Mesodermal cell (in vitro differentiated cells): ENCODE measurements around the gene KLC3.

Source experiments
- H3K27ac ChIP-seq: 2 replicates; pipeline ENCODE4 v1.7.0; 2013; ENCODE audit warnings: mild to moderate bottlenecking, low read depth, low read length, moderate library complexity; ENCODE audit not compliant: severe bottlenecking
- H3K36me3 ChIP-seq: 2 replicates; pipeline ENCODE4 v1.7.1; 2013; ENCODE audit warnings: mild to moderate bottlenecking, low read length, moderate library complexity; ENCODE audit not compliant: control insufficient read depth, insufficient read depth
- H3K4me1 ChIP-seq: one replicate; pipeline ENCODE4 v1.7.1; 2013; ENCODE audit warnings: mild to moderate bottlenecking, low read length; ENCODE audit not compliant: insufficient read depth, control insufficient read depth, poor library complexity, severe bottlenecking
- H3K4me3 ChIP-seq: 2 replicates; pipeline ENCODE4 v1.7.0; 2013; ENCODE audit warnings: low read length, control low read depth, mild to moderate bottlenecking; ENCODE audit not compliant: insufficient read depth, poor library complexity, severe bottlenecking; ENCODE audit errors: extremely low read depth
- H3K9me3 ChIP-seq: 2 replicates; pipeline ENCODE4 v1.7.1; 2013; ENCODE audit warnings: mild to moderate bottlenecking, low read length, moderate library complexity; ENCODE audit not compliant: control insufficient read depth
- WGBS, 2 experiments: methylation state at CpG; one replicate each; pipeline ENCODE4 v1.1.5; 2013; ENCODE audit warnings: missing lambda C conversion rate in 2 of 2; ENCODE audit not compliant: insufficient coverage in 2 of 2; 5-methylcytosine and 5-hydroxymethylcytosine counted together

The KLC3 gene

DNA sequence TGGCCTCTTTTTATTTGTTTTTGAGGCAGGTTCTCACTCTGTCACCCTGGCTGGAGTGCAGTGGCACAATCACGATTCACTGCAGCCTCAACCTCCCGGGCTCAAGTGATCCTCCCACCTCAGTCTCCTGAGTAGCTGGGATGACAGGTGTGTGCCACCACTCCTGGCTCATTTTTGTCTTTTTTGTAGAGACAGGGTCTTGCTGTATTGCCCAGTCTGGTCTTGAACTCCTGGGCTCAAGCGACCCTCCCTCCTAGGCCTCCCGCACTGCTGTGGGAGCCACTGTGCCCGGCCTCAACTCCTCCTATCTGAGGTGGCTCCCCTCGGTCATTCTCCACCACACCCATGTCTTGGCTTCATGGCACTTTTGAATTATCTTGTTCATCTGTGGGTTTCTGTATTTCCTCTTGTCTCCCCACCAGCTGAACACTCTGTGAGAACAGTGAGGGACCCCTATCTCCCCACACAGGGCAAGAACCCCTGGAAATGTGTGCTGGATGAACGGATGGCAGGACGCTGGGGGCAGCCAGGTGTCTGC is 25.8 kb upstream of the KLC3 start:
- Histone ChIP-seq H3K4me3 (no peak overlapping the region), H3K4me1 (no peaks in the 10 kb centered on the region), H3K36me3 (no peaks in the 10 kb centered on the region), H3K9me3 (no peaks in the 10 kb centered on the region), H3K27ac (no peak overlapping the region)
- WGBS, 2 experiments = 80 to 84% methylated on average over 5 to 8 of the region's 8 CpGs

DNA sequence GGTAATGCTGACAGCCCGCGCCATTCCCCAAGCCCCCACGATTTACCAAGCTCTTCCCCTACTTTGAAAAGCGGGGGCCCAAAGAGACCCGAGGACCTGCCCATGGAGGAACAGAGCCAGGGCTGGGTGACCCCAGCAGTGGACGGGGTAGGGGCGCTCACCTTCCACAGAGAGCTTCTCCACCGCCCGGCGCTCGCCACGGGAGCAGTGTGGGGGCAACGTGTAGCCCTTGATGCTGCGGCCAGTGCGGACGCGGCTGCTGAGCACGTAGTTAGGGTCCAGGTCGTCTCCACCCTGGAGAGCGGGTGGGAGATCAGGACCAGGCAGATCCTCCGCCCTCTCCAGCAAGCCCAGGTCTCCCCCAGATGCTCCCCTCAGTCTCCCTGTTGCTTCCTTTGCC is 25.2 kb upstream of the KLC3 start:
- no peaks in the 10 kb centered on the region for H3K9me3 ChIP-seq
- H3K36me3 ChIP-seq = no peaks in the 10 kb centered on the region
- H3K27ac ChIP-seq = no peak overlapping the region
- no peak overlapping the region for H3K4me3 ChIP-seq
- no peaks in the 10 kb centered on the region for H3K4me1 ChIP-seq
- WGBS, 2 experiments = 78 to 84% methylated on average over 17 to 21 of the region's 21 CpGs

DNA sequence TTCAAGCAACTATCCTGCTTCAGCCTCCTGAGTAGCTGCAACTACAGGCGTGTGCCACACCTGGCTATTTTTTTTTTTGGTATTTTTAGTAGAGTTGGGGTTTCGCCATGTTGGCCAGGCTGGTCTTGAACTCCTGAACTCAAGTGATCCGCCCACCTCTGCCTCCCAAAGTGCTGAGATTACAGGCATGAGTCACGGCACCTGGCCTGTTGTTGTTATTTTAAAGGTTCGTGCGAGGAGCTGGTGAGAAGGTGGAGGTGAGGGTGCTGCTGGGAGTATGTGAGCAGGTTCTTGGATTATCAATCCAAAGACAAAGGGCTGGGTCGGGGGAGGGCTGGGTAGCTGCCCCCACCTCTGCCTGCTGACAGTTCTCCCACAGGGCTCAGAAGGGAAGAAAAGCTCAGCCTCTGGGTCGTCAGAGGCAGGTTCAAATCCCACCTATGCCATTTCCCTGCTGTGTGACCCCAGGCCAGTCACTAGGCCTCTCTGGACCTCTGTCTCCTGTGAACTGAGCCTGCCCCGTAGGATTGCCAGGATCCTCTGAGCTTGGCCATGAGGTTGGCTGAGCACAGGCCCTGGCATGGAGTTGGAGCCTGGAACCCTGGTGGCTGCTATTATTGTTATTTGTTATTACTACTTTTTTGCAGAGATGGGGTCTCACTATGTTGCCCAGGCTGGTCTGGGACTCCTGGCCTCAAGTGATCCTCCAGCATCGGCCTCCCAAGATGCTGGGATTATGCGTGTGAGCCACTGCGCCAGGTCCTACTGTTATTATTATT is 19.4 kb upstream of the KLC3 start:
- H3K9me3 ChIP-seq = no peaks in the 10 kb centered on the region
- peaks cover 10% of the 10 kb centered on the region for H3K4me1 ChIP-seq
- no peaks in the 10 kb centered on the region for H3K36me3 ChIP-seq
- 90 to 92% methylated on average over 4 to 11 of the region's 12 CpGs for WGBS, 2 experiments
- no peak overlapping the region for H3K4me3 ChIP-seq
- H3K27ac ChIP-seq = no peak overlapping the region

DNA sequence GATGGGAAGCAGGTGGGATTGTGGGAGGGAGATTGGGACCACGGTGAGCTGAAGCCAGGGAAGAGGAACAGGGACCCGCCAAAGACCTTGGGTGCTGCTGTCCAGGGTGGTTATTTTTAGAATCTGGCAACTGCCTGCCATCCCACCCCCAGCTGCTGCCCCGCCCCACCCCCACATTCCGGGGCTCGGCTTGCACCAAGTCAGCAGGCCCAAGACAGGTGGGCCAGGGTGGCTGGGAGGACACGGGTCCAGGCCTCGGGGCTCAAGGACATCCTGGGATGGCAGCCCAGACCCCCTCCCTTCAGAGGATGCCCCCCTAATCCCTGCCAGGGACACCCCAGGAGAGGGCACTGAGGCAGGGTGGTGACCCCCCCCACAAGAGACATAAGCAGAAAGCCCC is 18.7 kb upstream of the KLC3 start:
- WGBS, 2 experiments = 83 to 100% methylated on average over 1 to 2 of the region's 7 CpGs
- Histone ChIP-seq H3K4me1 (peaks cover 10% of the 10 kb centered on the region), H3K9me3 (no peaks in the 10 kb centered on the region), H3K27ac (no peak overlapping the region), H3K4me3 (no peak overlapping the region), H3K36me3 (no peaks in the 10 kb centered on the region)

DNA sequence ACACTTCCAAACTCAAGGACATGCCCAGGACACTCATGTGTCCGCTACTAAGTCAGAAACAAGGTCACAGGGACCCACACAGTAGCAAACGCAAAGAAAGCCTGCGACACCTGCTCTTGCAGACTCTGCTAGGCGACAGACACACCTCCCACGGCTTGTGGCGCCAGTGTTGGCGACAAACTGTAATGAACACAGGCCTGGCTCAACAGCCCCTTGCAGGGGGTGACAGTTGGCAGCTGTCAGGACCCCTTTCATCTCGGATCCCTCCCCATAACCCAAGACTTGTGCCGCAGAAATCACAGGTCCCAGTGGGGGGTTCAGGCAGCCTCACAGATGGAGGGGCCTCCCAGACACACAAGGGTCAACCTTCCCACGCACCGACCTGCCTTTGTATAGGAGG is 18.2 kb upstream of the KLC3 start:
- WGBS, 2 experiments = 55 to 58% methylated on average over 8 to 9 of the region's 11 CpGs
- H3K4me3 ChIP-seq = no peak overlapping the region
- no peaks in the 10 kb centered on the region for H3K9me3 ChIP-seq
- peaks cover 10% of the 10 kb centered on the region for H3K4me1 ChIP-seq
- H3K36me3 ChIP-seq = no peaks in the 10 kb centered on the region
- no peak overlapping the region for H3K27ac ChIP-seq

DNA sequence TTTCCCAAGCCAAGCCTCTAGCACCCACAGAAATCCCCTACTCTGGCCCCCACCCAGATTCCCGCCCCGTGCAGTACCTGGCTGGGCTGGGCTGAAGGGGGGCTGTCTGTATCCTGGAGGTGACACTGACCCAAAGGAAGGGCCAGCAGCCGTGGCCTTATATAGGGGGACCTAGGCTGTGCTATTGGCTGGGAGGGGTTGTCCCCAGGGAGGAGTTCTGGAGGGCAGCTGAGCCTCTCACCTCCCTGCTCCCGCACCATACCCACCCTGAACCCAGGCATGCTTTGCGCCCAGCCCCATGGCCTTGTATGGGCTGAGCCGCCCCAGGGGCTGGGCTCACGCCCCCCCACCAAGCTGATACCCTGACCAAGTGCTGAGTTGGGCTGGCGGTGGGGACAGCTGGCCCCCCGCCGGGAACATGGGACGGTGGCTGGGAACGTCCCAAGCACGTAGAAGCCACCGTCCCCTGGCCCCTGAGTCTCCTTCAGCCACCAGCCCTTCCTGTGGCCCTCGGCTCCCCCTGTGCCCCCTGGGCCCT is 17.7 kb upstream of the KLC3 start, which contains the start of gene CKM:
Gene CKM (minus strand): TSS at position 132 of the 538 bp plus-strand sequence. CDS start 3,162 bp downstream, outside the sequence.
- no peak within 1 kb of the TSS for H3K27ac ChIP-seq
- WGBS, 2 experiments = 65 to 67% methylated on average over 7 to 12 of the region's 15 CpGs

DNA sequence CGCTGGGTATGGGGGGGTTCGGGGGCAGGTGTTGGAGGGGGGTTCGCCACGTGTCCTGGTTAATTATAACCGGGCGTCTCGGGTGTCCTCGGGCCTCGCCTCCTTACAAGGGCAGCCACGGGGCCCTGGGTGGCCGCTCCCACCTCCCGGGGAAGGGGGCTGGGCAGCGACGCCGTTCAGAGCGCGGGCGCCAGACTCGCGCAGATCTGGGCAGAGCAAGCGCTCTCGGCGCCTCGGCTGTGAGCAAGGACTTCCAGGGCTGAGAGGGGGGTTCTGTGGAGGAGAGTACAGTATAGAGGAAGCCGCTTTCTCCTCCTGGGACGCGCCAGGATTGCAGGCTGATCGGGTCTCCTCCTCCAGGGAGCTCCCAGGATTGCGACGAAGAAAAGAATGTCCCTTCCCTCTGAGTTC is 16.9 kb upstream of the KLC3 start:
- peak overlapping the region; percentile 24 for H3K4me3 ChIP-seq
- 8 to 10% methylated on average over 2 to 21 of the region's 30 CpGs for WGBS, 2 experiments

More for the DNA sequence above, 17.7 kb upstream of the KLC3 start, which contains the start of gene CKM:
- H3K4me3 ChIP-seq = peak within 1 kb of the TSS; percentile 24
- peaks cover 10% of the 10 kb centered on the region for H3K4me1 ChIP-seq
- H3K9me3 ChIP-seq = no peaks in the 10 kb centered on the region
- no peaks in the 10 kb centered on the region for H3K36me3 ChIP-seq

DNA sequence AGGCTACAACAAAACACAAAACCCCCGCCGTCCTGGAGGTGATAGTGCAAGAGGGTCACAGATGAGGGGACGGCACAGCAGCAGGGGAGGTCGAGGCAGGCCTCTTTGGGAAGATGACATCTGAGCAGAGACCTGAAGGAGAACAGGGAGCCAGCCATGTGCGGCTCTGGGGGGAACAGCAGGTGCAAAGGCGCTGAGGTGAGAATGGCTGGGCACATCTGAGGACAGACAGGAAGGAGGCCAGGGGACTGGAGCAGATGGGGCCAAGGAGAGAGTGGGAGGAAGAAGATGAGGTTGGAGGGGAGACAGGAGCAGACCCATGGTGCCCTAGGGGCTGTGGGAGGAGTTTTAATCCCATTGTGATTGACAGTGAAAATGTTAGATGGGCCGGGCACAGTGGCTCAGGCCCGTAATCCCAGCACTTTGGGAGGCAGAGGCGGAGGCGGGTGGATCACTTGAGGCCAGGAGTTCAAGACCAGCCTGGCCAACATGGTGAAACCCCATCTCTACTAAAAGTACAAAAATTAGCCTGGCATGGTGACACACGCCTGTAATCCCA is 16.1 kb upstream of the KLC3 start:
- H3K36me3 ChIP-seq = no peaks in the 10 kb centered on the region
- 78 to 80% methylated on average over 7 to 11 of the region's 11 CpGs for WGBS, 2 experiments
- no peak overlapping the region for H3K4me3 ChIP-seq
- peaks cover 10% of the 10 kb centered on the region for H3K4me1 ChIP-seq
- H3K27ac ChIP-seq = no peak overlapping the region
- no peaks in the 10 kb centered on the region for H3K9me3 ChIP-seq

More for the DNA sequence above, 16.9 kb upstream of the KLC3 start:
- no peaks in the 10 kb centered on the region for H3K9me3 ChIP-seq
- no peak overlapping the region for H3K27ac ChIP-seq
- H3K36me3 ChIP-seq = no peaks in the 10 kb centered on the region
- peaks cover 10% of the 10 kb centered on the region for H3K4me1 ChIP-seq

DNA sequence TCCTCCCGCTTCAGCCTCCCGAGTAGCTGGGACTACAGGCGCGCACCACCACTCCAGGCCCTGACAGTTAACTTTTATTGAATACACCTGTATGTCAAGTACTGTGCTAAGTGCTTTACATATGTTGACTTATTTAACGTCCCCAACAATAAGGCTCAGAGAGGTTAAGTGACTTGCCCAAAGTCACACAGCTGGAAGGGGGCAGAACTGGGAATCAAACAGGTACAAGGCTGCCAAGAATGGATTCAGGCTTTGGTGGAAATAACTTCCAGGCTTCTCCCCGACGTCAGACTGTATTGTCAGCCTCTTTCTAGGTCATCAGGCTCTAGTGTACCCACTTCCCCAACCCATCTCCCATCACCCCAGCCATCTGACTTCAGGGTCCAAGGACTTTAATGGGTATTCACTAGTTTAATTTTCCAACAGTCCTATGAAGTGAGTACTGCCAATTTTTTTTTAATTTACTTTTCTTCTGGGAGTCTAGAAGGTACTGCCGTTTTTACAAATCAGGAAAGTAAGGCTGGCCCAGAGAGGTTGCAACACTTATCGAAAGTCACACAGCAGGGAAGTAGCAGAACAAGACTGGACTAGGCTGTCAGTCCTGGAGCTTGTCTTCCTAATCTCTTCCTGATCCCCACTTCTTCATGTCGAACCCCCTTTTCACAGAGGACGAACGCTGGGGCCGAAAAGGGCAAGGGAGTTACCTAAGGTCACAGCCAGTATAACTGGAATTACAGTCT is 13.0 kb upstream of the KLC3 start:
- Histone ChIP-seq H3K4me1 (peaks cover 10% of the 10 kb centered on the region), H3K36me3 (no peaks in the 10 kb centered on the region)
- 71 to 82% methylated on average over 8 to 9 of the region's 13 CpGs for WGBS, 2 experiments

DNA sequence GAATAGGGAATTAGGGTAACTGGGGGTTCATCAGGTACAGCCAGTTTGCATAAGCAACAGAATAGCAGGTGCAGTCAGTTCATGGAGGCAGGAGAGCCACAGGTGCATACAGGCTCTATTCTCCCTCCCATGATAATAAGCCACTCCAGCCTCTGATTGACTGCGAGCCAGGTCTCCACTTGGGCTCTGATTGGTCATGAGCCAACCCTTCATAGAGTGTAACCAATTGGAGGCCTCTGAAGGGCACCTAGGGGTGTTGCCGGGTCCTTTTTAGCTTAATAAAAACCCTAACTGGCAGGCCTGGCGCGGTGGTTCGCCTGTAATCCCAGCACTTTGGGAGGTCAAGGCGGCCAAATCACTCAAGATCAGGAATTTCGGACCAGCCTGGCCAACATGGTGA is 9.1 kb upstream of the KLC3 start:
- no peaks in the 10 kb centered on the region for H3K4me1 ChIP-seq
- WGBS, 2 experiments = 85 to 93% methylated on average over 7 of the region's 7 CpGs
- H3K4me3 ChIP-seq = no peak overlapping the region
- H3K36me3 ChIP-seq = no peaks in the 10 kb centered on the region
- no peak overlapping the region for H3K27ac ChIP-seq
- no peaks in the 10 kb centered on the region for H3K9me3 ChIP-seq

More for the DNA sequence above, 13.0 kb upstream of the KLC3 start:
- Histone ChIP-seq H3K9me3 (no peaks in the 10 kb centered on the region), H3K27ac (no peak overlapping the region), H3K4me3 (no peak overlapping the region)
